Stomach (tissue), 4 donors: ENCODE results near the gene KLRD1.

Experiments used
- CTCF ChIP-seq, 7 experiments: fragments of 450-650 bp in 4 of 7; fragments of 200-600 bp in 3 of 7; sonication (generic) in 3 of 7; IDR thresholded peaks; one replicate each; pipeline ENCODE4 v1.5.1; 2016 to 2019; ENCODE audit warnings: antibody characterized with exemption in 7 of 7, control low read depth in 2 of 7, mild to moderate bottlenecking in 1 of 7
- POLR2A ChIP-seq, 4 donors: fragments of 450-650 bp; IDR thresholded peaks; one replicate each; pipeline ENCODE4 v1.6.1; 2016; ENCODE audit warnings: antibody characterized with exemption in 4 of 4, control low read depth in 2 of 4, mild to moderate bottlenecking in 1 of 4, moderate library complexity in 1 of 4
- POLR2AphosphoS5 ChIP-seq, 3 donors: sonication (generic); formaldehyde crosslinking; IDR thresholded peaks; one replicate each; pipeline ENCODE4 v1.6.1; 2016; ENCODE audit warnings: antibody characterized with exemption in 3 of 3

GRCh38 chr12:10369557-10370415, 62.1 kb downstream of the KLRD1 start:
- TF ChIP-seq CTCF (IDR thresholded peaks at IDR 0.05): no peak
- TF ChIP-seq POLR2A (IDR thresholded peaks at IDR 0.05): no peak
- no peak for TF ChIP-seq POLR2AphosphoS5 (IDR thresholded peaks at IDR 0.05)
